HEK293 (cell line): ENCODE data around the gene KICS2.

Source experiments
- CTCF ChIA-PET: fragments of 350-600 bp; formaldehyde crosslinking; extraction: SDS; loops from one replicate; lab custom pipeline; 2021; ENCODE audit warnings: antibody characterized with exemption; lab: Yijun Ruan, JAX
- POLR2A ChIA-PET: fragments of 300-600 bp; formaldehyde crosslinking; extraction: SDS; loops from one replicate; lab custom pipeline; 2020; ENCODE audit warnings: antibody characterized with exemption, inconsistent platforms; lab: Yijun Ruan, JAX
- H3K27ac ChIP-seq: fragments of 200-500 bp; sonication (Bioruptor generic); 2 replicates; pipeline ENCODE4 v1.5.1; 2014; ENCODE audit warnings: low read depth, low read length, control low read depth, inconsistent platforms; ENCODE audit errors: extremely low read depth
- H3K36me3 ChIP-seq, 2 experiments: fragments of 200-500 bp in 1 of 2; sonication (Bioruptor generic) in 1 of 2; 1 replicate in 1 of 2; 2 replicates in 1 of 2; pipeline ENCODE4 v1.5.1; 2014 to 2017; ENCODE audit warnings: inconsistent platforms in 2 of 2, low read length in 2 of 2; ENCODE audit not compliant: control insufficient read depth in 2 of 2, insufficient read depth in 1 of 2
- H3K4me1 ChIP-seq: fragments of 200-500 bp; sonication (Bioruptor generic); 2 replicates; pipeline ENCODE4 v1.5.1; 2014; ENCODE audit warnings: mild to moderate bottlenecking, low read length, inconsistent platforms; ENCODE audit not compliant: control insufficient read depth, insufficient read depth
- H3K4me3 ChIP-seq: 2 replicates; pipeline ENCODE4 v1.5.1; 2011; ENCODE audit warnings: low read depth, mild to moderate bottlenecking, control low read depth, low read length, moderate library complexity
- H3K9me3 ChIP-seq: fragments of 200-500 bp; sonication (Bioruptor generic); 2 replicates; pipeline ENCODE4 v1.5.1; 2014; ENCODE audit warnings: low read depth, low read length, inconsistent platforms; ENCODE audit not compliant: control insufficient read depth, insufficient read depth
- GLIS1 ChIP-seq: fragments of 450-650 bp; formaldehyde crosslinking; IDR thresholded peaks from 2 replicates; pipeline ENCODE4 v1.5.1; 2016; ENCODE audit warnings: missing biosample characterization, missing genetic modification characterization
- KLF10 ChIP-seq: fragments of 450-650 bp; IDR thresholded peaks from 2 replicates; pipeline ENCODE4 v1.5.1; 2018; ENCODE audit warnings: missing biosample characterization, mild to moderate bottlenecking, missing genetic modification characterization
- ZBTB21 ChIP-seq: fragments of 450-650 bp; formaldehyde crosslinking; IDR thresholded peaks from 2 replicates; pipeline ENCODE4 v1.5.1; 2017; ENCODE audit warnings: missing biosample characterization, missing genetic modification characterization
- ZBTB26 ChIP-seq: fragments of 450-650 bp; formaldehyde crosslinking; optimal IDR thresholded peaks from 2 replicates; pipeline ENCODE3; 2016; ENCODE audit warnings: missing biosample characterization, mild to moderate bottlenecking, missing genetic modification characterization
- ZFP69B ChIP-seq: fragments of 450-650 bp; formaldehyde crosslinking; IDR thresholded peaks from 2 replicates; pipeline ENCODE4 v1.5.1; 2016; ENCODE audit warnings: missing biosample characterization, missing genetic modification characterization
- ZNF112 ChIP-seq: fragments of 450-650 bp; formaldehyde crosslinking; IDR thresholded peaks from 2 replicates; pipeline ENCODE4 v1.5.0; 2017; ENCODE audit warnings: missing biosample characterization, missing genetic modification characterization
- ZNF138 ChIP-seq: fragments of 450-650 bp; formaldehyde crosslinking; IDR thresholded peaks from 2 replicates; pipeline ENCODE4 v1.5.1; 2016; ENCODE audit warnings: missing biosample characterization, missing genetic modification characterization, borderline replicate concordance
- ZNF169 ChIP-seq: fragments of 450-650 bp; formaldehyde crosslinking; IDR thresholded peaks from 2 replicates; pipeline ENCODE4 v1.5.1; 2016; ENCODE audit warnings: missing biosample characterization, missing genetic modification characterization
- ZNF18 ChIP-seq: fragments of 450-650 bp; formaldehyde crosslinking; IDR thresholded peaks from 2 replicates; pipeline ENCODE4 v1.5.1; 2016; ENCODE audit warnings: missing biosample characterization, missing genetic modification characterization
- ZNF221 ChIP-seq: fragments of 450-650 bp; formaldehyde crosslinking; IDR thresholded peaks from 2 replicates; pipeline ENCODE4 v1.5.1; 2017; ENCODE audit warnings: missing biosample characterization, missing genetic modification characterization, borderline replicate concordance
- ZNF274 ChIP-seq, 2 experiments: fragments of 200-500 bp in 1 of 2; fragments of 450-650 bp in 1 of 2; sonication (Bioruptor generic) in 1 of 2; formaldehyde crosslinking in 1 of 2; IDR thresholded peaks; 2 replicates each; pipeline versions ENCODE4 v1.5.1 to v1.6.1; 2014 to 2016; ENCODE audit warnings: borderline replicate concordance in 1 of 2, inconsistent platforms in 1 of 2, low read length in 1 of 2, missing biosample characterization in 1 of 2, missing genetic modification characterization in 1 of 2
- ZNF292 ChIP-seq: fragments of 450-650 bp; formaldehyde crosslinking; IDR thresholded peaks from 2 replicates; pipeline ENCODE4 v1.5.1; 2016; ENCODE audit warnings: low read depth, missing biosample characterization, missing genetic modification characterization, borderline replicate concordance
- ZNF341 ChIP-seq: fragments of 450-650 bp; formaldehyde crosslinking; IDR thresholded peaks from 2 replicates; pipeline ENCODE4; 2016; ENCODE audit warnings: low read depth, missing biosample characterization, missing genetic modification characterization
- ZNF350 ChIP-seq: fragments of 450-650 bp; formaldehyde crosslinking; IDR thresholded peaks from 2 replicates; pipeline ENCODE4 v1.5.0; 2017; ENCODE audit warnings: missing biosample characterization, mild to moderate bottlenecking, missing genetic modification characterization
- ZNF37A ChIP-seq: fragments of 450-650 bp; IDR thresholded peaks from 2 replicates; pipeline ENCODE4 v1.5.1; 2018; ENCODE audit warnings: missing biosample characterization, missing genetic modification characterization
- ZNF391 ChIP-seq: fragments of 450-650 bp; formaldehyde crosslinking; IDR thresholded peaks from 2 replicates; pipeline ENCODE4 v1.5.1; 2016; ENCODE audit warnings: low read depth, missing biosample characterization, missing genetic modification characterization, borderline replicate concordance
- ZNF48 ChIP-seq: fragments of 450-650 bp; formaldehyde crosslinking; IDR thresholded peaks from 2 replicates; pipeline ENCODE4 v1.5.1; 2016; ENCODE audit warnings: missing biosample characterization, missing genetic modification characterization
- ZNF513 ChIP-seq: fragments of 450-650 bp; IDR thresholded peaks from 2 replicates; pipeline ENCODE4 v1.5.1; 2018; ENCODE audit warnings: missing biosample characterization, missing genetic modification characterization
- ZNF521 ChIP-seq: fragments of 450-650 bp; formaldehyde crosslinking; IDR thresholded peaks from 2 replicates; pipeline ENCODE4 v1.5.1; 2017; ENCODE audit warnings: missing biosample characterization, mild to moderate bottlenecking, missing genetic modification characterization
- ZNF560 ChIP-seq: fragments of 450-650 bp; formaldehyde crosslinking; IDR thresholded peaks from 2 replicates; pipeline ENCODE4 v1.5.1; 2017; ENCODE audit warnings: missing biosample characterization, missing genetic modification characterization, borderline replicate concordance
- ZNF561 ChIP-seq: fragments of 450-650 bp; IDR thresholded peaks from 2 replicates; pipeline ENCODE4 v1.5.1; 2018; ENCODE audit warnings: missing biosample characterization, missing genetic modification characterization, borderline replicate concordance
- ZNF571 ChIP-seq: fragments of 450-650 bp; formaldehyde crosslinking; IDR thresholded peaks from 2 replicates; pipeline ENCODE4 v1.5.0; 2017; ENCODE audit warnings: missing biosample characterization, missing genetic modification characterization
- ZNF580 ChIP-seq: fragments of 450-650 bp; formaldehyde crosslinking; IDR thresholded peaks from 2 replicates; pipeline ENCODE4 v1.5.1; 2016; ENCODE audit warnings: missing biosample characterization, missing genetic modification characterization
- ZNF658 ChIP-seq: fragments of 450-650 bp; formaldehyde crosslinking; IDR thresholded peaks from 2 replicates; pipeline ENCODE4; 2016; ENCODE audit warnings: missing biosample characterization, missing genetic modification characterization
- ZNF664 ChIP-seq: fragments of 450-650 bp; formaldehyde crosslinking; IDR thresholded peaks from 2 replicates; pipeline ENCODE4 v1.5.1; 2016; ENCODE audit warnings: missing biosample characterization, missing genetic modification characterization
- ZNF704 ChIP-seq: fragments of 450-650 bp; formaldehyde crosslinking; IDR thresholded peaks from 2 replicates; pipeline ENCODE4 v1.5.1; 2016; ENCODE audit warnings: missing biosample characterization, missing genetic modification characterization
- ZNF776 ChIP-seq: fragments of 450-650 bp; formaldehyde crosslinking; IDR thresholded peaks from 2 replicates; pipeline ENCODE4 v1.5.0; 2017; ENCODE audit warnings: missing biosample characterization, missing genetic modification characterization, borderline replicate concordance
- ZNF785 ChIP-seq: fragments of 450-650 bp; formaldehyde crosslinking; IDR thresholded peaks from 2 replicates; pipeline ENCODE4 v1.5.1; 2016; ENCODE audit warnings: missing biosample characterization, missing genetic modification characterization
- ZNF837 ChIP-seq: fragments of 450-650 bp; formaldehyde crosslinking; IDR thresholded peaks from 2 replicates; pipeline ENCODE4 v1.5.1; 2016; ENCODE audit warnings: missing biosample characterization, missing genetic modification characterization
- ZSCAN16 ChIP-seq: fragments of 450-650 bp; formaldehyde crosslinking; IDR thresholded peaks from 2 replicates; pipeline ENCODE4 v1.5.1; 2016; ENCODE audit warnings: missing biosample characterization, missing genetic modification characterization

KICS2 gene

GRCh38 chr12:64194333-64195149 is 27.6 kb downstream of the KICS2 start:
- CTCF ChIA-PET = no interaction called here
- no peak overlapping the region for H3K4me3 ChIP-seq
- TF ChIP-seq ZNF274 (IDR thresholded peaks at IDR 0.05; ENCODE audit: low read length) (no peak), ZNF274 (tag by site-specific recombination; IDR thresholded peaks at IDR 0.05; ENCODE audit: borderline replicate concordance) (no peak), KLF10 (tag by site-specific recombination) (no peak), ZNF350 (tag by site-specific recombination) (no peak), ZNF341 (tag by site-specific recombination) (no peak), ZNF48 (no peak), ZSCAN16 (tag by site-specific recombination) (no peak), ZNF18 (no peak), ZBTB26 (tag by site-specific recombination) (no peak), ZBTB21 (no peak), ZNF138 (tag by site-specific recombination) (no peak), ZNF221 (no peak), ZNF664 (tag by site-specific recombination) (no peak), ZNF561 (tag by site-specific recombination) (no peak), ZNF292 (tag by site-specific recombination) (no peak), ZNF391 (no peak), ZNF776 (tag by site-specific recombination) (no peak)
- no peaks in the 10 kb centered on the region for H3K9me3 ChIP-seq
- POLR2A ChIA-PET = no interaction called here
- no peaks in the 10 kb centered on the region for H3K4me1 ChIP-seq
- peaks cover 6 to 11% of the 10 kb centered on the region in 2 experiments for H3K36me3 ChIP-seq
- H3K27ac ChIP-seq = no peak overlapping the region

GRCh38 chr12:64193931-64194330 is 28.2 kb downstream of the KICS2 start:
- Histone ChIP-seq H3K4me1 (no peaks in the 10 kb centered on the region), H3K4me3 (no peak overlapping the region), H3K27ac (no peak overlapping the region), H3K36me3 (peaks cover 6 to 11% of the 10 kb centered on the region in 2 experiments), H3K9me3 (no peaks in the 10 kb centered on the region)
- CTCF ChIA-PET = no interaction called here
- POLR2A ChIA-PET = no interaction called here
- TF ChIP-seq ZNF513 (tag by site-specific recombination) (no peak), ZNF37A (tag by site-specific recombination) (no peak), ZNF169 (tag by site-specific recombination) (no peak), ZNF837 (no peak), ZNF560 (no peak), ZNF221 (no peak), ZNF785 (tag by site-specific recombination) (no peak), ZNF658 (tag by site-specific recombination) (no peak), ZNF521 (tag by site-specific recombination) (no peak), ZNF580 (tag by site-specific recombination) (no peak), ZFP69B (no peak), ZNF571 (tag by site-specific recombination) (no peak), ZNF112 (tag by site-specific recombination) (no peak), ZNF704 (tag by site-specific recombination) (no peak), GLIS1 (tag by site-specific recombination) (no peak)
